Measurements from ENCODE around the gene SLC9A1. TPM values are rescaled to one million over a fixed set of nuclear protein-coding genes. Genes with fewer than 3 reads are reported as not detected.

The SLC9A1 gene
- polyA plus RNA-seq, 1 donor (not counting 4 experiments of a cell fraction or from before 2014, with no cell fraction given) = 12.4 TPM

DNA sequence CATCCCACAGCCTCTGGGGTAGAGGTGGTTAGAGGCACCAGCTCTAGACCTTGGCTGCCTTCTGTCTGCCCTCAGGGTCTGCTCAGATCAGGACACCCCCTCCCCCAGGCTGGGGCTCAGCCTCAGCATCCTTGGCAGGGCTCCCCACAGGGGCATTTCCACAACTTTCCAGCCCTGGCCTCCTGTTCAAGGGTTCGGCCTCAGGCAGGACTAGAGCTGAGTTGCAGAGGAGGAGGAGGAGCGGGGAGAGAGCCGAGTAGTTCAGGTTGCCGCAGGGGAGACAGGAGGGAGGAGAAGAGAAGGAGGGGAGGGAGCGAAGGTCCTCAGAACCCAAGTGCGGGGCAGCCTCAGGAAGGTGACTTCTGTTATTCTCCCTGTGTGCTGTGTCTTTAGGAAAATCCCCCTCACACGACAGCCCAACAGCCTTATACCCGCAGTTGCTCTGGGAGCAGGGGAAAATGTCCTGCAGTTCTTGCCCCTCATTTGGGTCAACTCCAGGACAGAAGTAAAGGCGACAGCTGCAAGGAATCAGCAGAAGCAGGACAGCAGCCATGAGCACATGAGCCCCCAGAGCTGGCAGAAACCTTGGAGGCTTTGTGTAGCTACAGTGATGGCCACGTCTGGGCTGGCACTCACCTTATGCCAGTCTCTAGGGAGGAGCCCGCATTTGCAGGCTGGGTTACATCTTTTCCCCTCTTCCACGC, 95.8 kb downstream of the SLC9A1 start:
- dilution Hi-C loops (cut with MboI; ENCODE audit: extremely low pct_ligation_motif_present, low sequenced_read_pairs) = no loop called here
- Histone ChIP-seq H3K27ac (ENCODE audit: control insufficient read depth, insufficient read depth, low read length) (no peak overlapping the region), H3K9me1 (ENCODE audit: control insufficient read depth, extremely low read depth, insufficient read depth, low read length) (no peaks in the 10 kb centered on the region), H3K79me2 (ENCODE audit: control insufficient read depth, insufficient read depth, low read length) (no peaks in the 10 kb centered on the region), H3K4me2 (ENCODE audit: control insufficient read depth, extremely low read depth, insufficient read depth, low read depth, low read length) (no peak overlapping the region), H3K4me1 (ENCODE audit: control insufficient read depth, extremely low read depth, insufficient read depth, low read length) (no peaks in the 10 kb centered on the region), H3K4me3 (ENCODE audit: control insufficient read depth in 2 of 3, extremely low read depth in 1 of 3, insufficient read depth in 2 of 3, low read depth in 1 of 3, low read length in 3 of 3) (no peak overlapping the region), H3K27me3 (ENCODE audit: control insufficient read depth, extremely low read depth, insufficient read depth, low read length) (peaks cover 5% of the 10 kb centered on the region), H3K9me3 (ENCODE audit: control insufficient read depth, low read depth, low read length) (no peaks in the 10 kb centered on the region), H3K9ac (ENCODE audit: control insufficient read depth, extremely low read depth, insufficient read depth, low read length) (no peak overlapping the region), H3K36me3 (ENCODE audit: control insufficient read depth in 2 of 2, extremely low read depth in 1 of 2, insufficient read depth in 2 of 2, low read length in 2 of 2) (no peaks in the 10 kb centered on the region), H2AFZ (ENCODE audit: control insufficient read depth, low read length) (no peak overlapping the region), H4K20me1 (ENCODE audit: control insufficient read depth, extremely low read depth, insufficient read depth, low read length) (no peaks in the 10 kb centered on the region)
- TF ChIP-seq, protein P1, sequence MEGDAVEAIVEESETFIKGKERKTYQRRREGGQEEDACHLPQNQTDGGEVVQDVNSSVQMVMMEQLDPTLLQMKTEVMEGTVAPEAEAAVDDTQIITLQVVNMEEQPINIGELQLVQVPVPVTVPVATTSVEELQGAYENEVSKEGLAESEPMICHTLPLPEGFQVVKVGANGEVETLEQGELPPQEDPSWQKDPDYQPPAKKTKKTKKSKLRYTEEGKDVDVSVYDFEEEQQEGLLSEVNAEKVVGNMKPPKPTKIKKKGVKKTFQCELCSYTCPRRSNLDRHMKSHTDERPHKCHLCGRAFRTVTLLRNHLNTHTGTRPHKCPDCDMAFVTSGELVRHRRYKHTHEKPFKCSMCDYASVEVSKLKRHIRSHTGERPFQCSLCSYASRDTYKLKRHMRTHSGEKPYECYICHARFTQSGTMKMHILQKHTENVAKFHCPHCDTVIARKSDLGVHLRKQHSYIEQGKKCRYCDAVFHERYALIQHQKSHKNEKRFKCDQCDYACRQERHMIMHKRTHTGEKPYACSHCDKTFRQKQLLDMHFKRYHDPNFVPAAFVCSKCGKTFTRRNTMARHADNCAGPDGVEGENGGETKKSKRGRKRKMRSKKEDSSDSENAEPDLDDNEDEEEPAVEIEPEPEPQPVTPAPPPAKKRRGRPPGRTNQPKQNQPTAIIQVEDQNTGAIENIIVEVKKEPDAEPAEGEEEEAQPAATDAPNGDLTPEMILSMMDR (optimal IDR thresholded peaks at IDR 0.05 in 1 of 3, IDR thresholded peaks at IDR 0.05 in 1 of 3, conservative IDR thresholded peaks at IDR 0.05 in 1 of 3; ENCODE audit: extremely low read depth in 1 of 3, insufficient read depth in 2 of 3, low read length in 3 of 3) = no peak
- no peak for TF ChIP-seq EZH2 (IDR thresholded peaks at IDR 0.05; ENCODE audit: low read length)
- no peak for FAIRE-seq
- no peak for DNase-seq (ENCODE audit: low read depth, low spot score)

DNA sequence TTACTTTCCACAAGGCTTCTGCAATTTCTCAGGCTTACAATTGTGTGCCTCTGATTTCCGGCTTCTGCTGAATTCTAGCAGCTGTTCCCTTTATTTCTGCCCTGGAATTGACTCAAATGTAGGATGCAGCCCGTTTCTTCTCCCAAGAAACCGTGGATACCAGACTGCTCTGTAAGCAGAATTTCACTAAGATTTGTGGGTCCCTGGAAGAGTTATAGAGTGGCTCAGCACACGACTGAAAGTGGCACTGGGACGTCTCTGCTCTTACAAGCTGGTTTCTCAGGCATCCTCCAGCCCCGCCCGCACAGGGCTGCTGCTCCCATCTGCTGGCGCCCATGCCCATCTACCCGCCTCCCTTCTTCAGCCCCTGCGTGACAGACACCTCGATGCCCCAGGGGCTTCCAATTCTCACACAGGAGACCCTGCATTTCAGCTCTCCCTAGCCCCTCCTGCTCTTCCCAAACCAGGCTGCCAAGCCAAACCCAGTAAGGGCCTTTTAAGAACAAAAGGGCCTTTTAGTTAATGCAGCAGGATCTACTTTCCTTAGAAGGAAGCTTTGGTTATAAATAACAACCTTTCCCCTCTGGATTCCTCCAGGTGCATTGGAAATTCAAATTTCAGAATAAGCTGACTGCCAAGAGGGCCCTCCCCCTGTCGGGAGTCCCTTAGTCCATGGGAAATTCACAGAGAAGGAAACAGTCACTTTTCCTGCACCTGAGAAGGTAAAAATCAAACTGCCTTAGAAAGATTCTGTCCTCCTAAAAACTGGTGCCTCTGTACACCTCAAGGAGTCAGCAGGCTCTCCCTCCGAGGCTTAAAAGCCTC, 96.9 kb downstream of the SLC9A1 start:
- H3K9me1 ChIP-seq (ENCODE audit: control insufficient read depth, extremely low read depth, insufficient read depth, low read length) = no peaks in the 10 kb centered on the region
- H3K79me2 ChIP-seq (ENCODE audit: control insufficient read depth, insufficient read depth, low read length) = no peaks in the 10 kb centered on the region
- FAIRE-seq (no peak), DNase-seq (ENCODE audit: low read depth, low spot score) (no peak)
- H2AFZ ChIP-seq (ENCODE audit: control insufficient read depth, low read length) = no peak overlapping the region
- no peaks in the 10 kb centered on the region for H4K20me1 ChIP-seq (ENCODE audit: control insufficient read depth, extremely low read depth, insufficient read depth, low read length)
- TF ChIP-seq, protein P1 (optimal IDR thresholded peaks at IDR 0.05 in 1 of 3, IDR thresholded peaks at IDR 0.05 in 1 of 3, conservative IDR thresholded peaks at IDR 0.05 in 1 of 3; ENCODE audit: extremely low read depth in 1 of 3, insufficient read depth in 2 of 3, low read length in 3 of 3) = no peak
- TF ChIP-seq EZH2 (IDR thresholded peaks at IDR 0.05; ENCODE audit: low read length) = no peak
- H3K27ac ChIP-seq (ENCODE audit: control insufficient read depth, insufficient read depth, low read length) = no peak overlapping the region
- H3K9ac ChIP-seq (ENCODE audit: control insufficient read depth, extremely low read depth, insufficient read depth, low read length) = no peak overlapping the region
- H3K4me1 ChIP-seq (ENCODE audit: control insufficient read depth, extremely low read depth, insufficient read depth, low read length) = no peaks in the 10 kb centered on the region
- dilution Hi-C loops (cut with MboI; ENCODE audit: extremely low pct_ligation_motif_present, low sequenced_read_pairs) = no loop called here
- no peak overlapping the region for H3K4me3 ChIP-seq (ENCODE audit: control insufficient read depth in 2 of 3, extremely low read depth in 1 of 3, insufficient read depth in 2 of 3, low read depth in 1 of 3, low read length in 3 of 3)
- H3K36me3 ChIP-seq (ENCODE audit: control insufficient read depth in 2 of 2, extremely low read depth in 1 of 2, insufficient read depth in 2 of 2, low read length in 2 of 2) = no peaks in the 10 kb centered on the region
- H3K9me3 ChIP-seq (ENCODE audit: control insufficient read depth, low read depth, low read length) = no peaks in the 10 kb centered on the region
- H3K27me3 ChIP-seq (ENCODE audit: control insufficient read depth, extremely low read depth, insufficient read depth, low read length) = peaks cover 5% of the 10 kb centered on the region
- no peak overlapping the region for H3K4me2 ChIP-seq (ENCODE audit: control insufficient read depth, extremely low read depth, insufficient read depth, low read depth, low read length)

Measured in keratinocyte (primary cell).